SU-DHL-6 (cell line): Measurements from ENCODE around the gene PDZK1.
"Not testable (repeated sequence)": the region's sequence is repeated elsewhere in the genome, so short reads cannot be mapped to it uniquely, and the experiment has no call there.

Source experiments
- H2AFZ ChIP-seq: fragments of 200-600 bp; sonication (generic); 2 replicates; pipeline ENCODE4 v1.6.1; 2014; ENCODE audit warnings: low read depth, mild to moderate bottlenecking, moderate library complexity, mixed read lengths, antibody characterized with exemption, low read length; ENCODE audit not compliant: severe bottlenecking
- H3F3A ChIP-seq: fragments of 200-600 bp; shearing (Covaris generic); 2 replicates; pipeline ENCODE4 v1.6.0; 2016; ENCODE audit warnings: antibody characterized with exemption, mild to moderate bottlenecking; ENCODE audit not compliant: insufficient read depth
- H3K27ac ChIP-seq: fragments of 200-600 bp; sonication (generic); 2 replicates; pipeline ENCODE4 v1.5.1; 2016; ENCODE audit warnings: low read depth, mild to moderate bottlenecking, low read length, moderate library complexity, mixed read lengths
- H3K27me3 ChIP-seq: fragments of 200-600 bp; sonication (generic), shearing (Covaris generic); 2 replicates; pipeline ENCODE4 v1.6.0; 2014; ENCODE audit warnings: mild to moderate bottlenecking, low read length
- H3K36me3 ChIP-seq: fragments of 200-600 bp; sonication (generic); 2 replicates; pipeline ENCODE4 v1.6.1; 2014; ENCODE audit warnings: mild to moderate bottlenecking, low read length, mixed read lengths
- H3K4me2 ChIP-seq: fragments of 300-600, 200-600 bp; shearing (Covaris generic), sonication (generic); 2 replicates; pipeline ENCODE4 v1.6.0; 2014; ENCODE audit warnings: low read length, low read depth, mild to moderate bottlenecking; ENCODE audit not compliant: poor library complexity, severe bottlenecking
- H3K4me3 ChIP-seq: fragments of 200-600 bp; sonication (generic); 2 replicates; pipeline ENCODE4 v1.5.1; 2014; ENCODE audit warnings: antibody characterized with exemption, low read length, mild to moderate bottlenecking, mixed read lengths; ENCODE audit not compliant: insufficient read depth, poor library complexity, severe bottlenecking
- H3K79me2 ChIP-seq: fragments of 200-600 bp; sonication (generic); 2 replicates; pipeline ENCODE4 v1.6.1; 2014; ENCODE audit warnings: mild to moderate bottlenecking, low read length, moderate library complexity; ENCODE audit not compliant: insufficient read depth
- H3K9ac ChIP-seq: fragments of 200-600 bp; sonication (generic); 2 replicates; pipeline ENCODE4 v1.7.0; 2014; ENCODE audit warnings: mild to moderate bottlenecking, low read length
- H3K9me2 ChIP-seq: fragments of 200-600 bp; sonication (generic); replicated peaks from 2 replicates; pipeline ENCODE4 v1.6.1; 2014; ENCODE audit warnings: low read length; ENCODE audit not compliant: insufficient read depth
- H3K9me3 ChIP-seq: fragments of 200-600 bp; sonication (generic); 2 replicates; pipeline ENCODE4 v1.6.1; 2014; ENCODE audit warnings: low read length, mixed read lengths; ENCODE audit not compliant: insufficient read depth
- H4K20me1 ChIP-seq: fragments of 200-600 bp; sonication (generic); 2 replicates; pipeline ENCODE4 v1.6.1; 2014; ENCODE audit warnings: low read depth, mild to moderate bottlenecking, antibody characterized with exemption, low read length, moderate library complexity, mixed read lengths

PDZK1 gene

GRCh38 chr1:145656245-145656943, 50.8 kb downstream of the PDZK1 start:
- H3K4me3 ChIP-seq, H3K9ac ChIP-seq, H3F3A ChIP-seq, H3K4me2 ChIP-seq, H3K79me2 ChIP-seq, H3K9me3 ChIP-seq, H3K36me3 ChIP-seq, H2AFZ ChIP-seq, H4K20me1 ChIP-seq, H3K27ac ChIP-seq, H3K9me2 ChIP-seq, H3K27me3 ChIP-seq: not testable (repeated sequence)

- not testable (repeated sequence) for H3K27me3 ChIP-seq, H4K20me1 ChIP-seq, H3K36me3 ChIP-seq, H3K9me3 ChIP-seq, H2AFZ ChIP-seq, H3K4me2 ChIP-seq, H3K9me2 ChIP-seq, H3K79me2 ChIP-seq, H3K9ac ChIP-seq, H3K4me3 ChIP-seq, H3F3A ChIP-seq, H3K27ac ChIP-seq
These were observed 63.2 kb downstream of the PDZK1 start for GRCh38 chr1:145643990-145644389.

GRCh38 chr1:145641886-145642285, 65.3 kb downstream of the PDZK1 start:
- H3K9me2 ChIP-seq, H3K27ac ChIP-seq, H3K9ac ChIP-seq, H3K79me2 ChIP-seq, H3F3A ChIP-seq, H4K20me1 ChIP-seq, H3K27me3 ChIP-seq, H3K36me3 ChIP-seq, H3K9me3 ChIP-seq, H3K4me2 ChIP-seq, H2AFZ ChIP-seq, H3K4me3 ChIP-seq: not testable (repeated sequence)

GRCh38 chr1:145636237-145636636, 70.9 kb downstream of the PDZK1 start:
- not testable (repeated sequence) for H3K4me2 ChIP-seq, H3K9ac ChIP-seq, H3F3A ChIP-seq, H3K79me2 ChIP-seq, H3K27me3 ChIP-seq, H3K9me3 ChIP-seq, H3K9me2 ChIP-seq, H3K27ac ChIP-seq, H2AFZ ChIP-seq, H4K20me1 ChIP-seq, H3K36me3 ChIP-seq, H3K4me3 ChIP-seq

- H3K27ac ChIP-seq, H3K27me3 ChIP-seq, H3K4me2 ChIP-seq, H4K20me1 ChIP-seq, H3K4me3 ChIP-seq, H3K9me3 ChIP-seq, H3K9ac ChIP-seq, H3K9me2 ChIP-seq, H3F3A ChIP-seq, H2AFZ ChIP-seq, H3K79me2 ChIP-seq, H3K36me3 ChIP-seq: not testable (repeated sequence)
These were observed 85.0 kb downstream of the PDZK1 start for GRCh38 chr1:145622177-145622576.
